Measurements from ENCODE around the gene PLPP4. TPM values are rescaled to one million over a fixed set of nuclear protein-coding genes. Genes with fewer than 3 reads are reported as not detected.

The PLPP4 gene
- total RNA-seq, 2 experiments from 2014 or later: not detected

GRCh38 chr10:120562956-120563355, 105.9 kb downstream of the PLPP4 start:
- ATAC-seq (no peak), DNase-seq (no peak)
- Mint-ChIP-seq H3K27me3 (no peaks in the 10 kb centered on the region), H3K4me1 (no peaks in the 10 kb centered on the region), H3K27ac (no peak overlapping the region), H3K4me3 (no peak overlapping the region), H3K9me3 (ENCODE audit: low read depth) (no peaks in the 10 kb centered on the region), H3K36me3 (ENCODE audit: low read depth) (no peaks in the 10 kb centered on the region)
- POLR2A ChIA-PET: no interaction called here
- CTCF ChIA-PET: no interaction called here
- intact Hi-C loops (cut with DNase I, micrococcal nuclease): no loop called here

GRCh38 chr10:120570418-120570817, 113.4 kb downstream of the PLPP4 start:
- H3K4me3 Mint-ChIP-seq: no peak overlapping the region
- intact Hi-C loops (cut with DNase I, micrococcal nuclease): no loop called here
- H3K9me3 Mint-ChIP-seq (ENCODE audit: low read depth): no peaks in the 10 kb centered on the region
- H3K4me1 Mint-ChIP-seq: no peaks in the 10 kb centered on the region
- H3K36me3 Mint-ChIP-seq (ENCODE audit: low read depth): no peaks in the 10 kb centered on the region
- ChIA-PET POLR2A (no interaction called here), CTCF (no interaction called here)
- ATAC-seq (no peak), DNase-seq (no peak)
- no peak overlapping the region for H3K27ac Mint-ChIP-seq
- no peaks in the 10 kb centered on the region for H3K27me3 Mint-ChIP-seq

GRCh38 chr10:120571266-120571665, 114.2 kb downstream of the PLPP4 start:
- Mint-ChIP-seq H3K27ac (no peak overlapping the region), H3K4me3 (no peak overlapping the region), H3K27me3 (no peaks in the 10 kb centered on the region), H3K4me1 (no peaks in the 10 kb centered on the region), H3K9me3 (ENCODE audit: low read depth) (no peaks in the 10 kb centered on the region), H3K36me3 (ENCODE audit: low read depth) (no peaks in the 10 kb centered on the region)
- intact Hi-C loops (cut with DNase I, micrococcal nuclease): no loop called here
- CTCF ChIA-PET: no interaction called here
- DNase-seq (no peak), ATAC-seq (no peak)
- POLR2A ChIA-PET: no interaction called here

- no peak overlapping the region for H3K27ac Mint-ChIP-seq
- ATAC-seq: no peak
- no peaks in the 10 kb centered on the region for H3K4me1 Mint-ChIP-seq
- intact Hi-C loops (cut with DNase I, micrococcal nuclease): no loop called here
- no peaks in the 10 kb centered on the region for H3K9me3 Mint-ChIP-seq (ENCODE audit: low read depth)
- H3K36me3 Mint-ChIP-seq (ENCODE audit: low read depth): no peaks in the 10 kb centered on the region
- CTCF ChIA-PET: no interaction called here
- H3K27me3 Mint-ChIP-seq: no peaks in the 10 kb centered on the region
- H3K4me3 Mint-ChIP-seq: no peak overlapping the region
- POLR2A ChIA-PET: no interaction called here
- DNase-seq: no peak
Observed at GRCh38 chr10:120572307-120572706, 115.3 kb downstream of the PLPP4 start.

GRCh38 chr10:120573355-120573754, 116.3 kb downstream of the PLPP4 start:
- no peak for ATAC-seq
- Mint-ChIP-seq H3K4me1 (no peaks in the 10 kb centered on the region), H3K9me3 (ENCODE audit: low read depth) (no peaks in the 10 kb centered on the region), H3K36me3 (ENCODE audit: low read depth) (no peaks in the 10 kb centered on the region), H3K27ac (no peak overlapping the region), H3K27me3 (no peaks in the 10 kb centered on the region), H3K4me3 (no peak overlapping the region)
- POLR2A ChIA-PET: no interaction called here
- CTCF ChIA-PET: no interaction called here
- intact Hi-C loops (cut with DNase I, micrococcal nuclease): no loop called here
- DNase-seq: no peak

- Mint-ChIP-seq H3K27ac (no peak overlapping the region), H3K4me3 (no peak overlapping the region), H3K36me3 (ENCODE audit: low read depth) (no peaks in the 10 kb centered on the region), H3K27me3 (no peaks in the 10 kb centered on the region), H3K9me3 (ENCODE audit: low read depth) (no peaks in the 10 kb centered on the region), H3K4me1 (no peaks in the 10 kb centered on the region)
- intact Hi-C loops (cut with DNase I, micrococcal nuclease): no loop called here
- DNase-seq (no peak), ATAC-seq (no peak)
- ChIA-PET CTCF (no interaction called here), POLR2A (no interaction called here)
Observed at GRCh38 chr10:120574981-120575380, 118.0 kb downstream of the PLPP4 start.

- no peak overlapping the region for H3K4me3 Mint-ChIP-seq
- intact Hi-C loops (cut with DNase I, micrococcal nuclease): no loop called here
- ATAC-seq (no peak), DNase-seq (no peak)
- no peaks in the 10 kb centered on the region for H3K36me3 Mint-ChIP-seq (ENCODE audit: low read depth)
- H3K9me3 Mint-ChIP-seq (ENCODE audit: low read depth): no peaks in the 10 kb centered on the region
- ChIA-PET POLR2A (no interaction called here), CTCF (no interaction called here)
- no peak overlapping the region for H3K27ac Mint-ChIP-seq
- H3K27me3 Mint-ChIP-seq: no peaks in the 10 kb centered on the region
- no peaks in the 10 kb centered on the region for H3K4me1 Mint-ChIP-seq
Observed at GRCh38 chr10:120575411-120575810, 118.4 kb downstream of the PLPP4 start.

GRCh38 chr10:120578134-120578533, 121.1 kb downstream of the PLPP4 start:
- ChIA-PET CTCF (no interaction called here), POLR2A (no interaction called here)
- H3K4me3 Mint-ChIP-seq: no peak overlapping the region
- intact Hi-C loops (cut with DNase I, micrococcal nuclease): no loop called here
- no peak overlapping the region for H3K27ac Mint-ChIP-seq
- no peaks in the 10 kb centered on the region for H3K4me1 Mint-ChIP-seq
- no peaks in the 10 kb centered on the region for H3K27me3 Mint-ChIP-seq
- DNase-seq: no peak
- H3K9me3 Mint-ChIP-seq (ENCODE audit: low read depth): no peaks in the 10 kb centered on the region
- no peaks in the 10 kb centered on the region for H3K36me3 Mint-ChIP-seq (ENCODE audit: low read depth)
- ATAC-seq: no peak

- CTCF ChIA-PET: no interaction called here
- Mint-ChIP-seq H3K4me3 (no peak overlapping the region), H3K27ac (no peak overlapping the region), H3K9me3 (ENCODE audit: low read depth) (no peaks in the 10 kb centered on the region), H3K36me3 (ENCODE audit: low read depth) (no peaks in the 10 kb centered on the region), H3K27me3 (no peaks in the 10 kb centered on the region), H3K4me1 (no peaks in the 10 kb centered on the region)
- POLR2A ChIA-PET: no interaction called here
- DNase-seq: no peak
- ATAC-seq: no peak
- intact Hi-C loops (cut with DNase I, micrococcal nuclease): no loop called here
Observed at GRCh38 chr10:120578890-120579289, 121.9 kb downstream of the PLPP4 start.

GRCh38 chr10:120580918-120581895, 124.2 kb downstream of the PLPP4 start:
- Mint-ChIP-seq H3K4me3 (no peak overlapping the region), H3K9me3 (ENCODE audit: low read depth) (no peaks in the 10 kb centered on the region), H3K4me1 (no peaks in the 10 kb centered on the region), H3K27me3 (no peaks in the 10 kb centered on the region), H3K27ac (no peak overlapping the region), H3K36me3 (ENCODE audit: low read depth) (no peaks in the 10 kb centered on the region)
- POLR2A ChIA-PET: no interaction called here
- CTCF ChIA-PET: no interaction called here
- DNase-seq (no peak), ATAC-seq (no peak)
- intact Hi-C loops (cut with DNase I, micrococcal nuclease): no loop called here

GRCh38 chr10:120582753-120583152, 125.7 kb downstream of the PLPP4 start:
- Mint-ChIP-seq H3K36me3 (ENCODE audit: low read depth) (no peaks in the 10 kb centered on the region), H3K9me3 (ENCODE audit: low read depth) (no peaks in the 10 kb centered on the region), H3K4me1 (no peaks in the 10 kb centered on the region), H3K27me3 (no peaks in the 10 kb centered on the region), H3K4me3 (no peak overlapping the region), H3K27ac (no peak overlapping the region)
- ATAC-seq (no peak), DNase-seq (no peak)
- ChIA-PET CTCF (no interaction called here), POLR2A (no interaction called here)
- intact Hi-C loops (cut with DNase I, micrococcal nuclease): no loop called here

GRCh38 chr10:120583424-120584108, 126.5 kb downstream of the PLPP4 start:
- Mint-ChIP-seq H3K9me3 (ENCODE audit: low read depth) (no peaks in the 10 kb centered on the region), H3K27me3 (no peaks in the 10 kb centered on the region), H3K4me3 (no peak overlapping the region), H3K27ac (no peak overlapping the region), H3K36me3 (ENCODE audit: low read depth) (no peaks in the 10 kb centered on the region), H3K4me1 (no peaks in the 10 kb centered on the region)
- intact Hi-C loops (cut with DNase I, micrococcal nuclease): no loop called here
- DNase-seq (no peak), ATAC-seq (no peak)
- ChIA-PET POLR2A (no interaction called here), CTCF (no interaction called here)
